Neutrophil (primary cell): ENCODE results near the gene RAI1.

Source experiments
- H3K27ac ChIP-seq: fragments of 200-600 bp; sonication (generic); 2 replicates; pipeline ENCODE4 v1.5.1; 2016; ENCODE audit warnings: mild to moderate bottlenecking, moderate library complexity
- H3K27me3 ChIP-seq: fragments of 200-600 bp; sonication (generic); 2 replicates; pipeline ENCODE4 v1.6.0; 2016; ENCODE audit warnings: mild to moderate bottlenecking
- H3K36me3 ChIP-seq: fragments of 200-600 bp; sonication (generic); 2 replicates; pipeline ENCODE4 v1.5.1; 2017
- H3K4me1 ChIP-seq, 2 experiments: fragments of 200-600 bp in 1 of 2; sonication (generic) in 1 of 2; 1 replicate in 1 of 2; 2 replicates in 1 of 2; pipeline versions ENCODE4 v1.5.1 to v1.6.1; 2013 to 2016; ENCODE audit warnings: low read depth in 1 of 2, low read length in 1 of 2, mild to moderate bottlenecking in 1 of 2, moderate library complexity in 1 of 2; ENCODE audit not compliant: control insufficient read depth in 1 of 2, insufficient read depth in 1 of 2
- H3K4me3 ChIP-seq, 2 experiments: fragments of 200-600 bp in 1 of 2; sonication (generic) in 1 of 2; 1 replicate in 1 of 2; 2 replicates in 1 of 2; pipeline ENCODE4 v1.5.1; 2013 to 2016; ENCODE audit warnings: low read depth in 1 of 2, low read length in 1 of 2, mild to moderate bottlenecking in 1 of 2, moderate library complexity in 1 of 2
- H3K9me3 ChIP-seq: fragments of 200-600 bp; sonication (generic); 2 replicates; pipeline ENCODE4 v1.5.1; 2016
- CTCF ChIP-seq: fragments of 200-600 bp; sonication (generic); IDR thresholded peaks from 2 replicates; pipeline ENCODE4 v1.5.1; 2016; ENCODE audit warnings: antibody characterized with exemption

The RAI1 gene

GRCh38 chr17:17663160-17664063, 17.8 kb upstream of the RAI1 start:
- no peak overlapping the region for H3K27ac ChIP-seq
- TF ChIP-seq CTCF = no peak
- no peak overlapping the region for H3K4me3 ChIP-seq
- H3K36me3 ChIP-seq = no peaks in the 10 kb centered on the region
- H3K9me3 ChIP-seq = no peaks in the 10 kb centered on the region
- H3K27me3 ChIP-seq = peaks cover 7% of the 10 kb centered on the region
- H3K4me1 ChIP-seq = no peaks in the 10 kb centered on the region

GRCh38 chr17:17664064-17664452, 17.2 kb upstream of the RAI1 start:
- no peak overlapping the region for H3K27ac ChIP-seq

GRCh38 chr17:17665255-17665654, 16.0 kb upstream of the RAI1 start:
- H3K27me3 ChIP-seq = peaks cover 7% of the 10 kb centered on the region
- no peak overlapping the region for H3K27ac ChIP-seq
- no peaks in the 10 kb centered on the region for H3K4me1 ChIP-seq
- H3K36me3 ChIP-seq = no peaks in the 10 kb centered on the region
- TF ChIP-seq CTCF = no peak
- no peaks in the 10 kb centered on the region for H3K9me3 ChIP-seq
- no peak overlapping the region for H3K4me3 ChIP-seq

More at GRCh38 chr17:17664064-17664452, 17.2 kb upstream of the RAI1 start:
- H3K27me3 ChIP-seq = peaks cover 7% of the 10 kb centered on the region
- no peaks in the 10 kb centered on the region for H3K36me3 ChIP-seq
- TF ChIP-seq CTCF = no peak
- no peak overlapping the region for H3K4me3 ChIP-seq
- no peaks in the 10 kb centered on the region for H3K9me3 ChIP-seq
- no peaks in the 10 kb centered on the region for H3K4me1 ChIP-seq

GRCh38 chr17:17666111-17666714, 15.0 kb upstream of the RAI1 start:
- peaks cover 7% of the 10 kb centered on the region for H3K27me3 ChIP-seq
- no peaks in the 10 kb centered on the region for H3K36me3 ChIP-seq
- H3K4me1 ChIP-seq = no peaks in the 10 kb centered on the region
- no peak overlapping the region for H3K27ac ChIP-seq
- no peak overlapping the region for H3K4me3 ChIP-seq
- H3K9me3 ChIP-seq = no peaks in the 10 kb centered on the region
- no peak for TF ChIP-seq CTCF

- no peaks in the 10 kb centered on the region for H3K36me3 ChIP-seq
- peaks cover 7% of the 10 kb centered on the region for H3K27me3 ChIP-seq
- peaks cover 7 to 8% of the 10 kb centered on the region in 2 experiments for H3K4me1 ChIP-seq
- no peaks in the 10 kb centered on the region for H3K9me3 ChIP-seq
- no peak for TF ChIP-seq CTCF
- no peak overlapping the region for H3K4me3 ChIP-seq
- H3K27ac ChIP-seq = no peak overlapping the region
Measured at GRCh38 chr17:17667231-17667630, 14.0 kb upstream of the RAI1 start.
